Prostate gland (tissue), 2 donors: Measurements from ENCODE around the gene RFTN1.

Experiments
- CTCF ChIP-seq, 4 experiments: fragments of 200-600 bp in 2 of 4; fragments of 450-650 bp in 2 of 4; sonication (generic) in 2 of 4; IDR thresholded peaks; 1 replicate in 3 of 4; 2 replicates in 1 of 4; pipeline ENCODE4 v1.5.1; 2016 to 2019; ENCODE audit warnings: antibody characterized with exemption in 4 of 4, mild to moderate bottlenecking in 2 of 4, moderate library complexity in 2 of 4
- POLR2A ChIP-seq: fragments of 450-650 bp; IDR thresholded peaks from one replicate; pipeline ENCODE4 v1.6.1; 2016; ENCODE audit warnings: antibody characterized with exemption, mild to moderate bottlenecking
- POLR2AphosphoS5 ChIP-seq: sonication (generic); formaldehyde crosslinking; IDR thresholded peaks from one replicate; pipeline ENCODE4 v1.6.1; 2017; ENCODE audit warnings: antibody characterized with exemption

- TF ChIP-seq CTCF (IDR thresholded peaks at IDR 0.05) (no peak), POLR2AphosphoS5 (no peak), POLR2A (no peak)
Measured at GRCh38 chr3:16481546-16481897, 32.0 kb downstream of the RFTN1 start.
